ENCODE measurements around the gene EMILIN3.

EMILIN3 gene

GRCh38 chr20:41362748-41363140, 3.9 kb downstream of the EMILIN3 start:
- peaks cover 33% of the 10 kb centered on the region for H3K27me3 ChIP-seq (ENCODE audit: insufficient read depth, insufficient read length)
- TF ChIP-seq SUZ12 (IDR thresholded peaks at IDR 0.05; ENCODE audit: extremely low read depth, insufficient read depth, insufficient read length) = no peak
- TF ChIP-seq YY1 (IDR thresholded peaks at IDR 0.05; ENCODE audit: insufficient read depth, insufficient read length) = no peak
- TF ChIP-seq ZNF274 (IDR thresholded peaks at IDR 0.05; ENCODE audit: low read depth, low read length) = no peak
- no peak overlapping the region for H3K9ac ChIP-seq (ENCODE audit: insufficient read length, low read depth)
- no peaks in the 10 kb centered on the region for H3K9me3 ChIP-seq (ENCODE audit: insufficient read depth, low read length)
- no peak for DNase-seq (ENCODE audit: low read depth, low spot score)
- H3K36me3 ChIP-seq (ENCODE audit: insufficient read depth, insufficient read length, low read length) = peaks cover 50% of the 10 kb centered on the region
- H3K4me1 ChIP-seq (ENCODE audit: insufficient read depth, insufficient read length) = peaks cover 15% of the 10 kb centered on the region
- H3K4me3 ChIP-seq (ENCODE audit: insufficient read length, low read depth) = no peak overlapping the region

GRCh38 chr20:41361757-41362747, 4.6 kb downstream of the EMILIN3 start:
- no peak overlapping the region for H3K9ac ChIP-seq (ENCODE audit: insufficient read length, low read depth)
- TF ChIP-seq YY1 (IDR thresholded peaks at IDR 0.05; ENCODE audit: insufficient read depth, insufficient read length) (no peak), SUZ12 (IDR thresholded peaks at IDR 0.05; ENCODE audit: extremely low read depth, insufficient read depth, insufficient read length) (no peak), ZNF274 (IDR thresholded peaks at IDR 0.05; ENCODE audit: low read depth, low read length) (no peak)
- H3K4me3 ChIP-seq (ENCODE audit: insufficient read length, low read depth) = no peak overlapping the region
- peaks cover 15% of the 10 kb centered on the region for H3K4me1 ChIP-seq (ENCODE audit: insufficient read depth, insufficient read length)
- peaks cover 55% of the 10 kb centered on the region for H3K36me3 ChIP-seq (ENCODE audit: insufficient read depth, insufficient read length, low read length)
- no peaks in the 10 kb centered on the region for H3K9me3 ChIP-seq (ENCODE audit: insufficient read depth, low read length)
- peaks cover 26% of the 10 kb centered on the region for H3K27me3 ChIP-seq (ENCODE audit: insufficient read depth, insufficient read length)
- no peak for DNase-seq (ENCODE audit: low read depth, low spot score)

DNA sequence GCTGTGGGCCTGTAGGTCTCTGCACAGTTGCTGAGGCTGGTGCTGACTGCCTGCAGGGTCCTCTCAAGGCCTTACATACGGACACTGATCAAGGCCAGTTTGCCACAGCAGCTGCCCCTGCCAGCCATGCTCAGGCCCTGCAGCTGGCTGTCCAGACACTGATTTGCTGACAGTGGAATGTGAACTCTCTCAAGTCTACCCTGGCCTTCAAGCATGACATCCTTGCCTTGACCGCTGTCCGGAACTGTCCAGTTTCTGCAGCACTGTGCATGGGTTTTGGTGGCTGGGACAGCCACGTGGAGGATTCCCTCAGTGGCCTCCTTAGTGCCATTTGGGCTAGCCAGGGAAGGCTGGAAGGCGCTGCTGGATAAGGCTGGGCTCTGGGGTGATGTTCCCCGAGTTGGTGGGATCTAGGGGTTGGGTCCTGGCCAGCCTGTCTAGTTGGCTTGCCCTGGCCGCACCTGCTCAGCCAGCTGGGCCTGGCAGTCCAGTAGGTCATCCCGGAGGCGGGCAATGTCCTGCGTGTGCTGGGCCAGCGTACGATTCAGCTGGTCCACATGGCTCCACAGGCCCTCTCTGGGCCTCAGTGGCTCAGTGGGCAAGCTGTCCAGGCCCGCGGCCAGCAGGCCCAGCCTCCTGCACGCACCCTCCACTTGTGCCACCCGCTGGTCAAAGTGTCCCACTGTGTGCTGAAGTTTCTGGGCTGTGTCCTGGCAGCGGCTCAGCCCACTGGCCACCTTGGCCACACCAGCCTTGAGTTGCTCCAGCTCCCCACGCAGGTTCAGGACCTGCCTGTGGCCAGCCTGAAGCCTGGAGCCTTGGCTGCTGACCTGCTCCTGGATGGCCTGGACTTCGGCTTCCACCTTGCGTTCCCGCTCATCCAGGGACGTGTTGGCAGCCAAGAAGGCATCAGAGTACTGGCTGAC, 5.5 kb downstream of the EMILIN3 start:
- no peaks in the 10 kb centered on the region for H3K9me3 ChIP-seq (ENCODE audit: insufficient read depth, low read length)
- peaks cover 22% of the 10 kb centered on the region for H3K27me3 ChIP-seq (ENCODE audit: insufficient read depth, insufficient read length)
- H3K4me1 ChIP-seq (ENCODE audit: insufficient read depth, insufficient read length) = peaks cover 15% of the 10 kb centered on the region
- DNase-seq (ENCODE audit: low read depth, low spot score) = no peak
- H3K36me3 ChIP-seq (ENCODE audit: insufficient read depth, insufficient read length, low read length) = peaks cover 65% of the 10 kb centered on the region
- TF ChIP-seq YY1 (IDR thresholded peaks at IDR 0.05; ENCODE audit: insufficient read depth, insufficient read length) (no peak), SUZ12 (IDR thresholded peaks at IDR 0.05; ENCODE audit: extremely low read depth, insufficient read depth, insufficient read length) (no peak), ZNF274 (IDR thresholded peaks at IDR 0.05; ENCODE audit: low read depth, low read length) (no peak)
- H3K4me3 ChIP-seq (ENCODE audit: insufficient read length, low read depth) = no peak overlapping the region
- no peak overlapping the region for H3K9ac ChIP-seq (ENCODE audit: insufficient read length, low read depth)

GRCh38 chr20:41359541-41360011, 7.0 kb downstream of the EMILIN3 start:
- no peak overlapping the region for H3K9ac ChIP-seq (ENCODE audit: insufficient read length, low read depth)
- H3K9me3 ChIP-seq (ENCODE audit: insufficient read depth, low read length) = no peaks in the 10 kb centered on the region
- no peak for DNase-seq (ENCODE audit: low read depth, low spot score)
- peaks cover 6% of the 10 kb centered on the region for H3K27me3 ChIP-seq (ENCODE audit: insufficient read depth, insufficient read length)
- peaks cover 9% of the 10 kb centered on the region for H3K4me1 ChIP-seq (ENCODE audit: insufficient read depth, insufficient read length)
- peaks cover 74% of the 10 kb centered on the region for H3K36me3 ChIP-seq (ENCODE audit: insufficient read depth, insufficient read length, low read length)
- H3K4me3 ChIP-seq (ENCODE audit: insufficient read length, low read depth) = no peak overlapping the region
- TF ChIP-seq YY1 (IDR thresholded peaks at IDR 0.05; ENCODE audit: insufficient read depth, insufficient read length) (no peak), ZNF274 (IDR thresholded peaks at IDR 0.05; ENCODE audit: low read depth, low read length) (no peak), SUZ12 (IDR thresholded peaks at IDR 0.05; ENCODE audit: extremely low read depth, insufficient read depth, insufficient read length) (no peak)

DNA sequence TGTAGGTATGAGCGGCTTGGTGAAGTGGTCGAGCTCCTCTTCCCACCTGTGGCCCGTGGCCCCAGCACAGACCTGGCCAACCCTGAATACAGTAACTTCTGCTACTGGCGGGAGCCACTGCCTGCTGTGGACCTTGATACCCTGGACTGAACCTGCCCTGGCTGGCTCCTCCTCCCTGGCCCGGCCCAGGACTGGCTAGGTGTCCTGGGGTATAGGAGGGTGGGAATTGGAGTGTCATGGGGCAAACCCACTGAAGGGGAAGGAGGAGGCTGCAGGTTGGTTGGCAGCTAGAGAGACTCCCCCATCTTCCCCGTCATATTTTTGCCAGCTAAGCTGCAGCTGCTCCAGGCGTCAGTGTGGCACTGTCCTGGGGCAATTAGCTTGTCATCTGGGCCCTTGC, 7.9 kb downstream of the EMILIN3 start:
- Histone ChIP-seq H3K36me3 (ENCODE audit: insufficient read depth, insufficient read length, low read length) (peaks cover 69% of the 10 kb centered on the region), H3K4me1 (ENCODE audit: insufficient read depth, insufficient read length) (peaks cover under 1% of the 10 kb centered on the region), H3K27me3 (ENCODE audit: insufficient read depth, insufficient read length) (no peaks in the 10 kb centered on the region), H3K9ac (ENCODE audit: insufficient read length, low read depth) (no peak overlapping the region), H3K9me3 (ENCODE audit: insufficient read depth, low read length) (no peaks in the 10 kb centered on the region), H3K4me3 (ENCODE audit: insufficient read length, low read depth) (no peak overlapping the region)
- no peak for TF ChIP-seq SUZ12 (IDR thresholded peaks at IDR 0.05; ENCODE audit: extremely low read depth, insufficient read depth, insufficient read length)
- no peak for TF ChIP-seq ZNF274 (IDR thresholded peaks at IDR 0.05; ENCODE audit: low read depth, low read length)
- TF ChIP-seq YY1 (IDR thresholded peaks at IDR 0.05; ENCODE audit: insufficient read depth, insufficient read length) = no peak
- DNase-seq (ENCODE audit: low read depth, low spot score) = no peak

GRCh38 chr20:41358230-41358629, 8.4 kb downstream of the EMILIN3 start:
- H3K4me3 ChIP-seq (ENCODE audit: insufficient read length, low read depth) = no peak overlapping the region
- DNase-seq (ENCODE audit: low read depth, low spot score) = no peak
- H3K27me3 ChIP-seq (ENCODE audit: insufficient read depth, insufficient read length) = no peaks in the 10 kb centered on the region
- TF ChIP-seq SUZ12 (IDR thresholded peaks at IDR 0.05; ENCODE audit: extremely low read depth, insufficient read depth, insufficient read length) (no peak), ZNF274 (IDR thresholded peaks at IDR 0.05; ENCODE audit: low read depth, low read length) (no peak), YY1 (IDR thresholded peaks at IDR 0.05; ENCODE audit: insufficient read depth, insufficient read length) (no peak)
- H3K36me3 ChIP-seq (ENCODE audit: insufficient read depth, insufficient read length, low read length) = peaks cover 64% of the 10 kb centered on the region
- H3K9me3 ChIP-seq (ENCODE audit: insufficient read depth, low read length) = no peaks in the 10 kb centered on the region
- no peak overlapping the region for H3K9ac ChIP-seq (ENCODE audit: insufficient read length, low read depth)
- no peaks in the 10 kb centered on the region for H3K4me1 ChIP-seq (ENCODE audit: insufficient read depth, insufficient read length)
